H1 (cell line): Measurements from ENCODE around the gene VNN1. TPM values are rescaled to one million over a fixed set of nuclear protein-coding genes. Genes with fewer than 3 reads are reported as not detected.

Source experiments
- CTCF ChIA-PET: fragments of 300-600 bp; sonication (Branson Sonifier 250); formaldehyde crosslinking; loops from one replicate; lab custom pipeline; 2021; ENCODE audit not compliant: partially characterized antibody; lab: Charles Lee
- POLR2A ChIA-PET: fragments of 300-600 bp; sonication (Branson Sonifier 250); formaldehyde crosslinking; loops from one replicate; lab custom pipeline; 2021; ENCODE audit warnings: inconsistent platforms; ENCODE audit not compliant: partially characterized antibody; lab: Charles Lee
- DNase-seq, 2 experiments: peaks; one replicate each; pipeline versions ENCODE4 v3.0.0 to v3.0.0-alpha.2; 2010 to 2022; ENCODE audit warnings: low spot score in 2 of 2, low read depth in 1 of 2, mixed read lengths in 1 of 2
- FAIRE-seq: peaks from 2 replicates; lab custom pipeline; 2011; peaks lifted over from hg19 to GRCh38; lab: Jason Lieb, UNC
- H2AFZ ChIP-seq: 2 replicates; pipeline ENCODE4 v1.8.1; 2012; ENCODE audit warnings: low read length, inconsistent platforms
- H2AK5ac ChIP-seq: 2 replicates; pipeline ENCODE4 v1.6.1; 2013; ENCODE audit warnings: low read depth, low read length
- H2BK120ac ChIP-seq: replicated peaks from 2 replicates; pipeline ENCODE3; 2013; ENCODE audit warnings: low read depth, low read length, inconsistent platforms
- H2BK12ac ChIP-seq: 2 replicates; pipeline ENCODE4 v1.6.1; 2013; ENCODE audit warnings: low read depth, low read length
- H2BK15ac ChIP-seq: 2 replicates; pipeline ENCODE4 v1.6.1; 2013; ENCODE audit warnings: low read length
- H2BK20ac ChIP-seq: 2 replicates; pipeline ENCODE4 v1.6.1; 2013; ENCODE audit warnings: low read length
- H2BK5ac ChIP-seq: 2 replicates; pipeline ENCODE4 v1.6.1; 2013; ENCODE audit warnings: low read depth, low read length
- H3K14ac ChIP-seq: 2 replicates; pipeline ENCODE4 v1.6.1; 2013; ENCODE audit warnings: inconsistent platforms; ENCODE audit not compliant: insufficient read length
- H3K18ac ChIP-seq: 2 replicates; pipeline ENCODE4 v1.6.1; 2013; ENCODE audit warnings: low read length; ENCODE audit errors: extremely low read depth
- H3K23ac ChIP-seq: 2 replicates; pipeline ENCODE4 v1.6.1; 2013; ENCODE audit warnings: inconsistent platforms; ENCODE audit not compliant: insufficient read length
- H3K23me2 ChIP-seq: 2 replicates; pipeline ENCODE4 v1.6.1; 2013; ENCODE audit warnings: low read depth, low read length
- H3K27ac ChIP-seq: 2 replicates; pipeline ENCODE4 v1.6.1; 2011; ENCODE audit warnings: low read depth, low read length, inconsistent platforms
- H3K27me3 ChIP-seq, 4 experiments: replicated peaks in 1 of 4; 1 replicate in 1 of 4; 2 replicates in 3 of 4; pipeline versions ENCODE4 v1.6.1 to v1.8.1; 2011 to 2013; ENCODE audit warnings: low read length in 3 of 4, mild to moderate bottlenecking in 3 of 4, inconsistent platforms in 2 of 4, mixed read lengths in 2 of 4, moderate library complexity in 1 of 4; ENCODE audit not compliant: control insufficient read depth in 3 of 4, insufficient read depth in 3 of 4; ENCODE audit errors: extremely low read depth in 1 of 4
- H3K36me3 ChIP-seq, 4 experiments: 2 replicates each; pipeline versions ENCODE4 v1.6.1 to v1.8.1; 2011 to 2013; ENCODE audit warnings: mild to moderate bottlenecking in 4 of 4, low read length in 3 of 4, moderate library complexity in 2 of 4, control low read depth in 1 of 4, inconsistent platforms in 1 of 4; ENCODE audit not compliant: insufficient read depth in 4 of 4, control insufficient read depth in 2 of 4
- H3K4ac ChIP-seq: replicated peaks from 2 replicates; pipeline ENCODE3; 2013; ENCODE audit warnings: low read length, low read depth, mixed read lengths, inconsistent platforms; ENCODE audit not compliant: insufficient read length
- H3K4me1 ChIP-seq, 4 experiments: replicated peaks in 1 of 4; 1 replicate in 1 of 4; 2 replicates in 3 of 4; pipeline versions ENCODE4 v1.6.1 to v1.8.1; 2011 to 2013; ENCODE audit warnings: low read length in 3 of 4, inconsistent platforms in 2 of 4, mixed read lengths in 1 of 4; ENCODE audit not compliant: insufficient read depth in 4 of 4, control insufficient read depth in 3 of 4
- H3K4me2 ChIP-seq, 2 experiments: 2 replicates each; pipeline versions ENCODE4 v1.6.1 to v1.8.1; 2011 to 2013; ENCODE audit warnings: low read depth in 2 of 2, low read length in 2 of 2, control low read depth in 1 of 2, inconsistent platforms in 1 of 2, mild to moderate bottlenecking in 1 of 2; ENCODE audit not compliant: insufficient read depth in 1 of 2
- H3K4me3 ChIP-seq, 4 experiments: fragments of 200-600, 300-600 bp in 1 of 4; sonication (generic), shearing (Covaris generic), sonication (Bioruptor Twin) in 1 of 4; 2 replicates each; pipeline versions ENCODE4 v1.5.1 to v1.8.1; 2011 to 2016; ENCODE audit warnings: low read length in 4 of 4, low read depth in 3 of 4, control low read depth in 2 of 4, inconsistent platforms in 2 of 4, mild to moderate bottlenecking in 2 of 4, mixed read lengths in 1 of 4, moderate library complexity in 1 of 4; ENCODE audit not compliant: insufficient read depth in 2 of 4; ENCODE audit errors: extremely low read depth in 1 of 4
- H3K56ac ChIP-seq: replicated peaks from 2 replicates; pipeline ENCODE3; 2013; ENCODE audit warnings: low read depth, mild to moderate bottlenecking, mixed read lengths, low read length, inconsistent platforms; ENCODE audit not compliant: insufficient read length
- H3K79me1 ChIP-seq: 2 replicates; pipeline ENCODE4 v1.6.1; 2013; ENCODE audit warnings: low read depth, low read length, control low read depth
- H3K79me2 ChIP-seq, 2 experiments: 2 replicates each; pipeline versions ENCODE4 v1.6.1 to v1.8.1; 2012 to 2013; ENCODE audit warnings: low read length in 2 of 2, mild to moderate bottlenecking in 2 of 2, inconsistent platforms in 1 of 2; ENCODE audit not compliant: insufficient read depth in 2 of 2, control insufficient read depth in 1 of 2
- H3K9ac ChIP-seq, 4 experiments: replicated peaks in 1 of 4; 1 replicate in 1 of 4; 2 replicates in 3 of 4; pipeline versions ENCODE4 v1.6.1 to v1.8.1; 2011 to 2013; ENCODE audit warnings: low read depth in 3 of 4, low read length in 3 of 4, control low read depth in 2 of 4, mild to moderate bottlenecking in 2 of 4, moderate library complexity in 2 of 4, inconsistent platforms in 1 of 4; ENCODE audit errors: extremely low read depth in 1 of 4
- H3K9me3 ChIP-seq, 2 experiments: 2 replicates each; pipeline versions ENCODE4 v1.6.1 to v1.8.1; 2012 to 2013; ENCODE audit warnings: mild to moderate bottlenecking in 2 of 2, moderate library complexity in 2 of 2, control low read depth in 1 of 2, inconsistent platforms in 1 of 2, low read depth in 1 of 2, low read length in 1 of 2, mixed read lengths in 1 of 2; ENCODE audit not compliant: insufficient read depth in 2 of 2
- H4K20me1 ChIP-seq, 2 experiments: replicated peaks in 1 of 2; 2 replicates each; pipeline versions ENCODE3 to v1.8.1; 2011 to 2013; ENCODE audit warnings: inconsistent platforms in 2 of 2, low read length in 2 of 2, mild to moderate bottlenecking in 1 of 2; ENCODE audit not compliant: insufficient read depth in 2 of 2, control insufficient read depth in 1 of 2
- H4K5ac ChIP-seq: 2 replicates; pipeline ENCODE4 v1.6.1; 2013; ENCODE audit warnings: low read length, low read depth, mixed read lengths, inconsistent platforms; ENCODE audit not compliant: insufficient read length
- H4K8ac ChIP-seq: 2 replicates; pipeline ENCODE4 v1.8.0; 2013; ENCODE audit warnings: mild to moderate bottlenecking, moderate library complexity, low read length, inconsistent platforms; ENCODE audit not compliant: insufficient read depth; ENCODE audit errors: extremely low read depth
- H4K91ac ChIP-seq: replicated peaks from 2 replicates; pipeline ENCODE3; 2013; ENCODE audit warnings: low read length, mixed read lengths, inconsistent platforms; ENCODE audit not compliant: insufficient read length
- ZNF274 ChIP-seq: IDR thresholded peaks from 2 replicates; pipeline ENCODE4 v1.7.0; 2012; ENCODE audit warnings: low read length, borderline replicate concordance; ENCODE audit errors: extremely low read depth
- WGBS, 2 experiments: shearing (Covaris generic) in 1 of 2; methylation state at CpG; one replicate each; pipeline versions ENCODE4 v1.1.6 to v1.1.7; 2013 to 2015; ENCODE audit warnings: low lambda C conversion rate in 2 of 2, mixed read lengths in 2 of 2, inconsistent platforms in 1 of 2, low coverage in 1 of 2, missing lambda C conversion rate in 1 of 2; ENCODE audit not compliant: insufficient replicate concordance in 2 of 2, insufficient coverage in 1 of 2, insufficient read length in 1 of 2; ENCODE audit errors: extremely low coverage in 1 of 2, missing lambda C conversion rate in 1 of 2; 5-methylcytosine and 5-hydroxymethylcytosine counted together
- polyA plus RNA-seq, 7 experiments: library from polyadenylated mRNA; depleted of rRNA in 3 of 7; stranded (reverse) in 5 of 7; unstranded in 2 of 7; fragments of >200 nt in 5 of 7; fragments of 200-250 nt in 2 of 7; gene quantifications; 1 replicate in 5 of 7; 2 replicates in 1 of 7; 4 replicates in 1 of 7; pipeline versions ENCODE4 v1.2.1 to v1.2.3, GENCODE V29; 2011 to 2013; ENCODE audit warnings: missing spikeins in 2 of 7, mixed read lengths in 2 of 7
- total RNA-seq: library from RNA; stranded (reverse); fragmentation: NEBNext Ultra II Directional; extraction: Animal tissue kit (Norgen Biotek cat#: 25700); gene quantifications from 2 replicates; pipeline ENCODE4 v1.2.1, GENCODE V29; 2021
- TF ChIP-seq, protein P1 (sequence below), 3 experiments: IDR thresholded peaks; 1 replicate in 2 of 3; 2 replicates in 1 of 3; pipeline versions ENCODE4 v1.5.1 to v1.6.1; 2011; ENCODE audit warnings: low read length in 3 of 3, mild to moderate bottlenecking in 3 of 3, inconsistent platforms in 2 of 3, low read depth in 1 of 3, moderate library complexity in 1 of 3; ENCODE audit not compliant: insufficient read depth in 1 of 3; ENCODE audit errors: control extremely low read depth in 1 of 3

Gene VNN1
- total and polyA plus RNA-seq, 2 of the 8 experiments (the other 6 are each of a cell fraction or from before 2014, with no cell fraction given): not detected

DNA sequence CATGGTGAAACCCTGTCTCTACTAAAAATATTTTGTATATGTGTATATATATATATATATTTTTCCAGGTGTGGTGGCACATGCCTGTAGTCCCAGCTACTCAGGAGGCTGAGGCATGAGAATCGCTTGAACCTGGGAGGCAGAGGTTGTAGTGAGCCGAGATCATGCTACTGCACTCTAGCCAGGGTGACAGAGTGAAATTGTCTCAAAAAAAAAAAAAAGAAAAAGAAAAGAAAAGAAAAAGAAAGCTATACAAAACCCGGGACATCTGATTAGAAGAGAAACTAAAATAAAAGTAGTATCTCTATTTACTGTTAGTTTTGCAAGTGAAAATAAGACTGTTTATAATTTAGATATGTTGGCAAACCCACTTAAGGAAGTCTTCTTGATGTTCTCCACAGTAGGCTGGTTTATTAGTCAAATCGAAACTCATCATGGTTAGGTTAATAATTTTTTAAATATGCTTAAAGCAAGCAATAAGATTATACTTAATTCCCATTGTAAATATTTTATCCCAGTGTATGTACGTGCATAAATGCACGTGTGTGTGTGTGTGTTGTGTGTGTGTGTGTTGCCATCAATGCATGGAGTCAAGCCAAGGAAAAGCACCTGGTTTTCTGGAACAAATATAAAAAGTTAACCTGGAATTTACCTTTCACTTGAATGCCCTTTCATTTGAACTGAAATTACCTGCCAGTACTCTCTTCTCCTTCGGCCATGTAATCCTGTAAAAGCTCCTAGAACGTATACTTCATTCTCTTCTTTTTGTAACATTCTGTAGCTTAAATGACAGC is 36.8 kb upstream of the VNN1 start:
- Histone ChIP-seq H4K8ac (no peak overlapping the region), H4K20me1 (no peaks in the 10 kb centered on the region), H2AFZ (no peak overlapping the region), H3K27ac (no peak overlapping the region), H3K36me3 (no peaks in the 10 kb centered on the region), H3K9me3 (no peaks in the 10 kb centered on the region; a peak in 1 of 4 replicates), H3K56ac (no peak overlapping the region), H3K14ac (no peak overlapping the region), H4K91ac (no peak overlapping the region), H3K4me1 (no peaks in the 10 kb centered on the region), H3K27me3 (no peaks in the 10 kb centered on the region), H3K79me1 (no peaks in the 10 kb centered on the region), H2AK5ac (no peak overlapping the region), H2BK120ac (no peak overlapping the region), H3K4me2 (no peak overlapping the region), H3K79me2 (no peaks in the 10 kb centered on the region), H2BK5ac (no peak overlapping the region), H4K5ac (no peak overlapping the region), H2BK15ac (no peak overlapping the region), H3K4me3 (no peak overlapping the region)
- POLR2A ChIA-PET: no interaction called here
- DNase-seq (no peak), FAIRE-seq (no peak)
- CTCF ChIA-PET: interaction anchor here (0.7 to 2.4 kb wide), 2 partner anchors 22 to 470 kb away, joined by 4 to 7 read pairs; no protein-coding TSS in a partner anchor
- WGBS, 2 experiments: 80% methylated on average over 6 of the region's 8 CpGs; no CpG with 5 or more reads in 1 of the 2 experiments
- TF ChIP-seq, protein P1, sequence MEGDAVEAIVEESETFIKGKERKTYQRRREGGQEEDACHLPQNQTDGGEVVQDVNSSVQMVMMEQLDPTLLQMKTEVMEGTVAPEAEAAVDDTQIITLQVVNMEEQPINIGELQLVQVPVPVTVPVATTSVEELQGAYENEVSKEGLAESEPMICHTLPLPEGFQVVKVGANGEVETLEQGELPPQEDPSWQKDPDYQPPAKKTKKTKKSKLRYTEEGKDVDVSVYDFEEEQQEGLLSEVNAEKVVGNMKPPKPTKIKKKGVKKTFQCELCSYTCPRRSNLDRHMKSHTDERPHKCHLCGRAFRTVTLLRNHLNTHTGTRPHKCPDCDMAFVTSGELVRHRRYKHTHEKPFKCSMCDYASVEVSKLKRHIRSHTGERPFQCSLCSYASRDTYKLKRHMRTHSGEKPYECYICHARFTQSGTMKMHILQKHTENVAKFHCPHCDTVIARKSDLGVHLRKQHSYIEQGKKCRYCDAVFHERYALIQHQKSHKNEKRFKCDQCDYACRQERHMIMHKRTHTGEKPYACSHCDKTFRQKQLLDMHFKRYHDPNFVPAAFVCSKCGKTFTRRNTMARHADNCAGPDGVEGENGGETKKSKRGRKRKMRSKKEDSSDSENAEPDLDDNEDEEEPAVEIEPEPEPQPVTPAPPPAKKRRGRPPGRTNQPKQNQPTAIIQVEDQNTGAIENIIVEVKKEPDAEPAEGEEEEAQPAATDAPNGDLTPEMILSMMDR (IDR thresholded peaks at IDR 0.05; ENCODE audit: control extremely low read depth in 1 of 3, insufficient read depth in 1 of 3, low read depth in 1 of 3, low read length in 3 of 3): no peak
- TF ChIP-seq ZNF274: no peak
- TF ChIP-seq, all 59 proteins: peak for 0
- H3K9ac ChIP-seq: no peak overlapping the region
- H2BK12ac ChIP-seq: no peak overlapping the region
- no peaks in the 10 kb centered on the region for H3K23me2 ChIP-seq
- no peak overlapping the region for H3K18ac ChIP-seq
- no peak overlapping the region for H2BK20ac ChIP-seq
- H3K23ac ChIP-seq: no peak overlapping the region
- H3K4ac ChIP-seq: no peak overlapping the region
